H9 (cell line): Measurements from ENCODE around the gene PARD3. TPM values are rescaled to one million over a fixed set of nuclear protein-coding genes. Genes with fewer than 3 reads are reported as not detected.

Source experiments
- DNase-seq: peaks from one replicate; pipeline ENCODE4 v3.0.0-alpha.2; 2017
- H2AFZ ChIP-seq: one replicate; pipeline ENCODE4 v1.6.1; 2013; ENCODE audit warnings: mild to moderate bottlenecking, low read length, control low read depth, moderate library complexity
- H2AK5ac ChIP-seq: 2 replicates; pipeline ENCODE4 v1.6.1; 2013; ENCODE audit warnings: low read length, control low read depth, mixed read lengths; ENCODE audit not compliant: insufficient read length
- H2BK120ac ChIP-seq: one replicate; pipeline ENCODE4 v1.6.1; 2013; ENCODE audit warnings: low read depth, mild to moderate bottlenecking, low read length, control low read depth, inconsistent platforms; ENCODE audit not compliant: poor library complexity, severe bottlenecking
- H2BK12ac ChIP-seq: 2 replicates; pipeline ENCODE4 v1.6.1; 2013; ENCODE audit warnings: low read length, control low read depth, mixed read lengths, low read depth; ENCODE audit not compliant: insufficient read length
- H2BK15ac ChIP-seq: 2 replicates; pipeline ENCODE4 v1.6.1; 2013; ENCODE audit warnings: low read depth, low read length, control low read depth
- H2BK20ac ChIP-seq: one replicate; pipeline ENCODE4 v1.6.1; 2013; ENCODE audit warnings: low read depth, mild to moderate bottlenecking, low read length, control low read depth, inconsistent platforms; ENCODE audit not compliant: poor library complexity, severe bottlenecking
- H2BK5ac ChIP-seq: 2 replicates; pipeline ENCODE4 v1.6.1; 2013; ENCODE audit warnings: low read length, control low read depth, mixed read lengths; ENCODE audit not compliant: insufficient read length
- H3K14ac ChIP-seq: 2 replicates; pipeline ENCODE4 v1.6.1; 2013; ENCODE audit warnings: low read length, control low read depth; ENCODE audit not compliant: insufficient read depth
- H3K18ac ChIP-seq: 2 replicates; pipeline ENCODE4 v1.6.1; 2013; ENCODE audit warnings: low read depth, mild to moderate bottlenecking, mixed read lengths, low read length, control low read depth; ENCODE audit not compliant: insufficient read length
- H3K23ac ChIP-seq: 2 replicates; pipeline ENCODE4 v1.6.1; 2013; ENCODE audit warnings: low read length, control low read depth, mixed read lengths, low read depth; ENCODE audit not compliant: insufficient read length
- H3K23me2 ChIP-seq: 2 replicates; pipeline ENCODE4 v1.6.1; 2013; ENCODE audit warnings: low read depth, mild to moderate bottlenecking, mixed read lengths, low read length, control low read depth; ENCODE audit not compliant: insufficient read length, poor library complexity, severe bottlenecking
- H3K27ac ChIP-seq: 2 replicates; pipeline ENCODE4 v1.5.1; 2013; ENCODE audit warnings: low read length, control low read depth, mixed read lengths, low read depth; ENCODE audit not compliant: insufficient read length
- H3K27me3 ChIP-seq: 2 replicates; pipeline ENCODE4 v1.6.1; 2013; ENCODE audit warnings: low read length, control low read depth, inconsistent platforms; ENCODE audit not compliant: insufficient read depth
- H3K4ac ChIP-seq: 2 replicates; pipeline ENCODE4 v1.6.1; 2013; ENCODE audit warnings: low read depth, mild to moderate bottlenecking, control low read depth, inconsistent platforms, low read length, moderate library complexity
- H3K4me1 ChIP-seq: 2 replicates; pipeline ENCODE4 v1.6.1; 2013; ENCODE audit warnings: low read length, control low read depth, inconsistent platforms; ENCODE audit not compliant: insufficient read depth
- H3K4me2 ChIP-seq: 2 replicates; pipeline ENCODE4 v1.6.1; 2013; ENCODE audit warnings: low read length, control low read depth, mixed read lengths; ENCODE audit not compliant: insufficient read length, insufficient read depth
- H3K56ac ChIP-seq: 2 replicates; pipeline ENCODE4 v1.6.1; 2013; ENCODE audit warnings: low read depth, mild to moderate bottlenecking, mixed read lengths, low read length, control low read depth; ENCODE audit not compliant: insufficient read length
- H3K79me1 ChIP-seq: 2 replicates; pipeline ENCODE4 v1.6.1; 2013; ENCODE audit warnings: low read depth, mild to moderate bottlenecking, moderate library complexity, low read length, control low read depth, inconsistent platforms; ENCODE audit not compliant: insufficient read depth, poor library complexity, severe bottlenecking
- H3K79me2 ChIP-seq: 2 replicates; pipeline ENCODE4 v1.6.1; 2013; ENCODE audit warnings: low read length, control low read depth, inconsistent platforms; ENCODE audit not compliant: insufficient read depth
- H3K9ac ChIP-seq: 2 replicates; pipeline ENCODE4 v1.6.1; 2013; ENCODE audit warnings: low read length, control low read depth, mixed read lengths; ENCODE audit not compliant: insufficient read length; ENCODE audit errors: extremely low read depth
- H3K9me3 ChIP-seq: one replicate; pipeline ENCODE4 v1.6.1; 2013; ENCODE audit warnings: low read depth, low read length, inconsistent platforms; ENCODE audit not compliant: control insufficient read depth
- H3T11ph ChIP-seq: one replicate; pipeline ENCODE4 v1.6.1; 2013; ENCODE audit warnings: mild to moderate bottlenecking, low read length, control low read depth, inconsistent platforms
- H4K20me1 ChIP-seq: one replicate; pipeline ENCODE4 v1.6.1; 2013; ENCODE audit not compliant: control insufficient read depth, insufficient read length, insufficient read depth
- H4K5ac ChIP-seq: 2 replicates; pipeline ENCODE4 v1.6.1; 2013; ENCODE audit warnings: low read depth, mild to moderate bottlenecking, mixed read lengths, low read length, control low read depth; ENCODE audit not compliant: insufficient read length
- H4K8ac ChIP-seq: replicated peaks from 2 replicates; pipeline ENCODE4 v1.6.1; 2013; ENCODE audit warnings: low read length, control low read depth, mixed read lengths, low read depth; ENCODE audit not compliant: insufficient read length
- H4K91ac ChIP-seq: 2 replicates; pipeline ENCODE4 v1.6.1; 2013; ENCODE audit warnings: low read depth, mild to moderate bottlenecking, moderate library complexity, mixed read lengths, low read length, control low read depth; ENCODE audit not compliant: insufficient read length
- H3K27ac Mint-ChIP-seq, 3 experiments: 2 replicates in 2 of 3; 3 replicates in 1 of 3; pipeline ENCODE4 v1.8.0; 2020 to 2021; ENCODE audit warnings: mixed read lengths in 3 of 3, mild to moderate bottlenecking in 1 of 3, moderate library complexity in 1 of 3
- H3K27me3 Mint-ChIP-seq: 2 replicates; pipeline ENCODE4 v1.8.0; 2021; ENCODE audit warnings: low read depth, mild to moderate bottlenecking, moderate library complexity, mixed read lengths
- H3K36me3 Mint-ChIP-seq, 3 experiments: 2 replicates in 2 of 3; 3 replicates in 1 of 3; pipeline ENCODE4 v1.8.0; 2020 to 2021; ENCODE audit warnings: low read depth in 3 of 3, mixed read lengths in 3 of 3; ENCODE audit not compliant: insufficient read depth in 1 of 3
- H3K4me1 Mint-ChIP-seq, 2 experiments: 2 replicates each; pipeline ENCODE4 v1.8.0; 2020; ENCODE audit warnings: mixed read lengths in 2 of 2
- H3K4me3 Mint-ChIP-seq, 2 experiments: 2 replicates in 1 of 2; 3 replicates in 1 of 2; pipeline ENCODE4 v1.8.0; 2020 to 2021; ENCODE audit warnings: mild to moderate bottlenecking in 2 of 2, mixed read lengths in 2 of 2, moderate library complexity in 1 of 2
- H3K9me3 Mint-ChIP-seq, 2 experiments: 2 replicates in 1 of 2; 3 replicates in 1 of 2; pipeline ENCODE4 v1.8.0; 2020; ENCODE audit warnings: mild to moderate bottlenecking in 2 of 2, mixed read lengths in 2 of 2, moderate library complexity in 1 of 2
- WGBS: extraction: QIAGEN DNeasy Blood & Tissue Kit; methylation state at CpG from one replicate; pipeline ENCODE4 v1.1.7; 2013; ENCODE audit warnings: missing lambda C conversion rate, low lambda C conversion rate, mixed read lengths; ENCODE audit not compliant: insufficient read length; ENCODE audit errors: extremely low coverage; 5-methylcytosine and 5-hydroxymethylcytosine counted together
- total RNA-seq: library from RNA; stranded (reverse); gene quantifications from 2 replicates; pipeline ENCODE4 v1.2.1, GENCODE V29; 2021
- TF ChIP-seq, protein P1 (sequence below): fragments of 200-600 bp; sonication (generic); conservative IDR thresholded peaks from 3 replicates; pipeline ENCODE4 v1.8.0; 2021; ENCODE audit warnings: antibody characterized with exemption, mild to moderate bottlenecking

PARD3 gene
- total RNA-seq, 1 experiment from 2014 or later: 44.7 TPM

GRCh38 chr10:34474009-34474376, 341.1 kb downstream of the PARD3 start:
- Histone ChIP-seq H3K27me3 (no peaks in the 10 kb centered on the region), H3K23ac (no peak overlapping the region), H3K79me1 (peaks cover 5% of the 10 kb centered on the region), H3K4me2 (no peak overlapping the region), H4K91ac (no peak overlapping the region), H2AK5ac (no peak overlapping the region), H3K27ac (no peak overlapping the region), H3K56ac (no peak overlapping the region), H3K4ac (no peak overlapping the region), H2BK12ac (no peak overlapping the region), H2BK120ac (no peak overlapping the region), H3K9me3 (no peaks in the 10 kb centered on the region), H3K79me2 (no peaks in the 10 kb centered on the region), H3K18ac (no peak overlapping the region), H3K23me2 (no peaks in the 10 kb centered on the region), H3K9ac (no peak overlapping the region), H3T11ph (no peak overlapping the region), H2AFZ (no peak overlapping the region), H2BK15ac (no peak overlapping the region), H4K5ac (no peak overlapping the region), H4K20me1 (no peaks in the 10 kb centered on the region), H2BK20ac (no peak overlapping the region), H4K8ac (no peak overlapping the region), H2BK5ac (no peak overlapping the region), H3K14ac (no peak overlapping the region), H3K4me1 (no peaks in the 10 kb centered on the region)
- Mint-ChIP-seq H3K4me1 (no peaks in the 10 kb centered on the region), H3K27ac (peak overlapping the region in 1 of 3 experiments; percentile 96; a peak in 2 of 7 replicates), H3K4me3 (no peak overlapping the region), H3K9me3 (no peaks in the 10 kb centered on the region), H3K36me3 (peaks cover 2 to 4% (median 3%) of the 10 kb centered on the region in 3 experiments; a peak in 2 of 7 replicates), H3K27me3 (no peaks in the 10 kb centered on the region)
- WGBS: no CpG with 5 or more reads among the region's 2 CpGs
- DNase-seq: no peak
- TF ChIP-seq, protein P1, sequence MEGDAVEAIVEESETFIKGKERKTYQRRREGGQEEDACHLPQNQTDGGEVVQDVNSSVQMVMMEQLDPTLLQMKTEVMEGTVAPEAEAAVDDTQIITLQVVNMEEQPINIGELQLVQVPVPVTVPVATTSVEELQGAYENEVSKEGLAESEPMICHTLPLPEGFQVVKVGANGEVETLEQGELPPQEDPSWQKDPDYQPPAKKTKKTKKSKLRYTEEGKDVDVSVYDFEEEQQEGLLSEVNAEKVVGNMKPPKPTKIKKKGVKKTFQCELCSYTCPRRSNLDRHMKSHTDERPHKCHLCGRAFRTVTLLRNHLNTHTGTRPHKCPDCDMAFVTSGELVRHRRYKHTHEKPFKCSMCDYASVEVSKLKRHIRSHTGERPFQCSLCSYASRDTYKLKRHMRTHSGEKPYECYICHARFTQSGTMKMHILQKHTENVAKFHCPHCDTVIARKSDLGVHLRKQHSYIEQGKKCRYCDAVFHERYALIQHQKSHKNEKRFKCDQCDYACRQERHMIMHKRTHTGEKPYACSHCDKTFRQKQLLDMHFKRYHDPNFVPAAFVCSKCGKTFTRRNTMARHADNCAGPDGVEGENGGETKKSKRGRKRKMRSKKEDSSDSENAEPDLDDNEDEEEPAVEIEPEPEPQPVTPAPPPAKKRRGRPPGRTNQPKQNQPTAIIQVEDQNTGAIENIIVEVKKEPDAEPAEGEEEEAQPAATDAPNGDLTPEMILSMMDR: no peak
